Upper lobe of right lung (tissue), 1 donor: ENCODE data around the gene NTPCR. TPM values are rescaled to one million over a fixed set of nuclear protein-coding genes. Genes with fewer than 3 reads are reported as not detected.

ENCODE experiments used
- ATAC-seq: fragments of 200-7000 bp; cut with Tn5 transposase; one replicate; pipeline ENCODE4 v1.9.1; 2020; ENCODE audit warnings: mild to moderate bottlenecking, moderate library complexity
- DNase-seq: peaks from one replicate; pipeline ENCODE4 v3.0.0-alpha.2; 2020
- H3K27ac ChIP-seq: fragments of 200-600 bp; one replicate; pipeline ENCODE4 v1.8.0; 2022
- H3K27me3 ChIP-seq: fragments of 200-600 bp; one replicate; pipeline ENCODE4 v1.8.0; 2022; ENCODE audit warnings: mild to moderate bottlenecking
- H3K36me3 ChIP-seq: fragments of 200-600 bp; one replicate; pipeline ENCODE4 v1.8.0; 2022
- H3K4me1 ChIP-seq: fragments of 200-600 bp; one replicate; pipeline ENCODE4 v1.8.0; 2022
- H3K4me3 ChIP-seq: fragments of 200-600 bp; one replicate; pipeline ENCODE4 v1.8.0; 2022; ENCODE audit warnings: mild to moderate bottlenecking
- H3K9me3 ChIP-seq: fragments of 200-600 bp; one replicate; pipeline ENCODE4 v1.8.0; 2022
- intact Hi-C: fragments of 100-400 bp; cut with DNase I; formaldehyde crosslinking; loops from one replicate; pipeline ENCODE4 v1.11.0; 2022
- total RNA-seq: library from RNA; stranded (reverse); fragmentation: NEBNext Ultra II Directional; extraction: Animal tissue kit (Norgen Biotek cat#: 25700); gene quantifications from one replicate; pipeline ENCODE4 v1.2.1, GENCODE V29; 2021
- TF ChIP-seq, protein P1 (sequence below): fragments of 200-600 bp; IDR thresholded peaks from one replicate; pipeline ENCODE4 v1.8.0; 2022; ENCODE audit warnings: antibody characterized with exemption
- donor health status: DM: no; HTN: yes; CAD: no; lungs with severe emphysema.

NTPCR gene
- total RNA-seq, 1 donor from 2014 or later: 28.7 TPM

DNA sequence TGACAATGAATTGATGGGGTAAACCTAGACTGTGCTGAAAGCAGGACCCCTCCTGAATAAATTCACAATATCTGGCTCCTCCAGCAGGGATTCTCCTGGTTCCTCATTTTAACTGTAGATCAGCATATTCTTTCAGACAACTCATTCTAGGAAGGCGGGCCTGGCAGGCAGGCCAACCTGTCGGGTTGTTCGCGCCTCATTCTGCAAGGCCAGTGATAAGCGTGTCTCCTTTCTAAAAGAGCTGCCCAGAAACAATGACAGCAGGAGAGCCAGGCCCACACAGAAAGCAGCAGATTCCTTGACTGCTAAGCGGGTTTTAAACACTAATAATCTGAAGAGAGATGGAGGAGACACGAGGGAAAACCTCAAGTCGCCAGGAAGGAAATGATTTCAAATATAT, 70.0 kb downstream of the NTPCR start:
- Histone ChIP-seq H3K9me3 (no peaks in the 10 kb centered on the region), H3K27me3 (no peaks in the 10 kb centered on the region), H3K36me3 (no peaks in the 10 kb centered on the region), H3K4me3 (no peak overlapping the region), H3K4me1 (no peaks in the 10 kb centered on the region), H3K27ac (no peak overlapping the region)
- DNase-seq: no peak
- intact Hi-C loops: no loop called here
- ATAC-seq: no peak
- TF ChIP-seq, protein P1, sequence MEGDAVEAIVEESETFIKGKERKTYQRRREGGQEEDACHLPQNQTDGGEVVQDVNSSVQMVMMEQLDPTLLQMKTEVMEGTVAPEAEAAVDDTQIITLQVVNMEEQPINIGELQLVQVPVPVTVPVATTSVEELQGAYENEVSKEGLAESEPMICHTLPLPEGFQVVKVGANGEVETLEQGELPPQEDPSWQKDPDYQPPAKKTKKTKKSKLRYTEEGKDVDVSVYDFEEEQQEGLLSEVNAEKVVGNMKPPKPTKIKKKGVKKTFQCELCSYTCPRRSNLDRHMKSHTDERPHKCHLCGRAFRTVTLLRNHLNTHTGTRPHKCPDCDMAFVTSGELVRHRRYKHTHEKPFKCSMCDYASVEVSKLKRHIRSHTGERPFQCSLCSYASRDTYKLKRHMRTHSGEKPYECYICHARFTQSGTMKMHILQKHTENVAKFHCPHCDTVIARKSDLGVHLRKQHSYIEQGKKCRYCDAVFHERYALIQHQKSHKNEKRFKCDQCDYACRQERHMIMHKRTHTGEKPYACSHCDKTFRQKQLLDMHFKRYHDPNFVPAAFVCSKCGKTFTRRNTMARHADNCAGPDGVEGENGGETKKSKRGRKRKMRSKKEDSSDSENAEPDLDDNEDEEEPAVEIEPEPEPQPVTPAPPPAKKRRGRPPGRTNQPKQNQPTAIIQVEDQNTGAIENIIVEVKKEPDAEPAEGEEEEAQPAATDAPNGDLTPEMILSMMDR: no peak

DNA sequence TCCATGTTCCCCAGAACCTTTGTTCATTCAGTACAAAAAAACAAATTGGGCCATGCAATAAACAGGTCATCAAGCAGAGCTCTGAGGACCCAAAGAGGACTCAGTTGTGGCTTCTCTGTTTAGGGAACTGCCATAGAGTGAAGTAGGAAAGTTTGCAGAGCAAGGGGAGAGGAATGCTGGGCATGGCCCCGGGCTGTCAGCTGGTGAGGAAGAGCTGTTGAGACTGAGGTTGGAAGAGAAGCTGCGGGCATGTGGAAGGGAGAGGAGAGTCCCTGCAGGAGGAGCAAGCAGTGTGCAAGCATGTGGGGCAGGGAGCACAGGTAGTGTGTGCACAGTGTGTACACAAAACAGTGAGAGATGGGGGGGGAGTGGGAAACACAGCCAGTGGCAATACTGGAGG, 71.8 kb downstream of the NTPCR start:
- ATAC-seq (no peak), DNase-seq (no peak)
- no peaks in the 10 kb centered on the region for H3K9me3 ChIP-seq
- TF ChIP-seq, protein P1: no peak
- intact Hi-C loops: no loop called here
- no peaks in the 10 kb centered on the region for H3K36me3 ChIP-seq
- no peaks in the 10 kb centered on the region for H3K4me1 ChIP-seq
- no peak overlapping the region for H3K4me3 ChIP-seq
- H3K27ac ChIP-seq: no peak overlapping the region
- no peaks in the 10 kb centered on the region for H3K27me3 ChIP-seq

DNA sequence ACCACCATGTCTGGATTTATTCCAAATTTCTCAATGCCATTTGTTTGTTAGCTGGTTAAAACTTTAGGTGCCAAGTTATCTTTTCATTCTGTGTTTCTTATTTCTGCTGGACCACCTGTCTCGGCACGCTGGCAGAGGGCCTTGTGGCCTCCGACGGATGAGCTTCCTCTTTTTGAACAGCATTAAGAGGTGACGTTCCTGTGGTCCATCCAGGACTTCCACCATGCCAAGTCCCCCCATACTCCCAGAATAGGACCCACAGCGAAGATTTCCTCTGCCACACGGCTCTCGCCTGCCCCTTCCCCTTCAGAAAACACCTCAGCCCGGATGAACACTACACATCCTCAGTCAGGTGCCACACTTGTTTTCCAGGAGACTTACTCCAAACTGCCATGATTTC, 73.8 kb downstream of the NTPCR start:
- H3K27ac ChIP-seq: no peak overlapping the region
- intact Hi-C loops: no loop called here
- H3K9me3 ChIP-seq: no peaks in the 10 kb centered on the region
- TF ChIP-seq, protein P1: no peak
- no peak for ATAC-seq
- no peaks in the 10 kb centered on the region for H3K27me3 ChIP-seq
- H3K4me3 ChIP-seq: no peak overlapping the region
- no peaks in the 10 kb centered on the region for H3K4me1 ChIP-seq
- no peak for DNase-seq
- no peaks in the 10 kb centered on the region for H3K36me3 ChIP-seq

DNA sequence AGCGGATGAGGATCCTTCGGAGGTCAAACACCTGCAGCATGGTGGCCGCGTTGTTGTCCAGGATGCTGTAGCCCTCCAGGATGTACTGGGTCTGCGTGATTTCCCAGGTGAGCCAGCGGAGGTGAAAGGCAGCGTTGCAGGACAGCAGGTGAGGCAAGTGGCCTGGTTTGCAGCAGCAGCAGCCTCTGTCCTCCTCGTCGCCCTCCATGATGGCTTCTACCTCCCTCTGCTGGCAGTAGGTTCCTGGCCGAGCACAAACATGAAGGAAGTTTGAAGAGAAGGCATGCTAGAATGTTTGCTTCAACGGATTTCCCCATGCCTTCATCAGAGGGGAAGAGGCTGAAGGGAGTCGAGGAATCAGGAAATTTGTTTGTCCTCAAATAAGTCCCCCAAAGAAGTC, 74.7 kb downstream of the NTPCR start:
- no peaks in the 10 kb centered on the region for H3K9me3 ChIP-seq
- ATAC-seq (peak; percentile 78), DNase-seq (no peak)

DNA sequence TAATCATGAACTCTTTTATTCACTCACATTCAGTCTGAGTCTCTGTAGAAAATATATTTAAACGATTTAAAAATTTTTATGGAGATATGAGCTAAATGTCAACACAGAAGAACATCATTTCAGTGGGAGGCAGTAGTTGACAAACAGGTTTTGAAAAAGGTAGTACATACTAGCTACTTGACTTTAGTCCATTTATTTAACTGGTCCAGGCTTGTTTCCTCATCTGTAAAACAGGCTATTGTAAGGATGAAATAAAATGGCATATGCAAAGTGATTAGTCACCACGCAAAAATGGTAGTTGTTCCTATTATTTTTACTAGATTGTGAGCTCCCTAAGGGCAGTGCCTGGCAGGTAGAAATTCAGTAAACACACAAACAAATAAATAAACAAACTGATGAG, 75.2 kb downstream of the NTPCR start:
- DNase-seq (no peak), ATAC-seq (no peak)
- Histone ChIP-seq H3K4me1 (no peaks in the 10 kb centered on the region), H3K9me3 (no peaks in the 10 kb centered on the region), H3K4me3 (no peak overlapping the region), H3K36me3 (no peaks in the 10 kb centered on the region), H3K27me3 (no peaks in the 10 kb centered on the region), H3K27ac (no peak overlapping the region)
- intact Hi-C loops: no loop called here
- TF ChIP-seq, protein P1: no peak

More for the DNA sequence above, 74.7 kb downstream of the NTPCR start:
- H3K36me3 ChIP-seq: no peaks in the 10 kb centered on the region
- H3K4me1 ChIP-seq: no peaks in the 10 kb centered on the region
- no peak overlapping the region for H3K4me3 ChIP-seq
- no peak overlapping the region for H3K27ac ChIP-seq
- no peaks in the 10 kb centered on the region for H3K27me3 ChIP-seq
- TF ChIP-seq, protein P1: peak; percentile 44
- intact Hi-C loops: no loop called here

DNA sequence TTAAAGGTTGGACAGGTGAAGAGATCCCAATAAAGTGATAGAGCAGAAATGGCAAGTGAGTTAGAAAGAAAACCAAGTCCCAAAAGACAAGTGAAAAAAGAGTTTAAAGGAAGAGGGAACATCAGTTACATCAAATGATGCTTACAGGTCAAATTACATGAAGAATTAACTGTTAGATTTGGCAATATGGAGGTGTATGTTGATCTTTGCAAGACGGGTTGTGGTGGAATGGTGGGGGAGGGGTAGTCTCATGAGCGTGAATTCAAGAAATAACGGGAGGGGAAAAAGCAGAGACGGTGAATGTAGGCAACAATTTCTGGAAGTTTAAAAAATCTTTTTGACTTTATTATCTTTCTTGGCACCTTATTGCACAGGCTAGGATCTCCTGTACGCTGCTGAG, 76.6 kb downstream of the NTPCR start:
- peak overlapping the region; percentile 0 for H3K4me3 ChIP-seq
- DNase-seq (no peak), ATAC-seq (no peak)
- H3K36me3 ChIP-seq: no peaks in the 10 kb centered on the region
- H3K4me1 ChIP-seq: no peaks in the 10 kb centered on the region
- H3K27me3 ChIP-seq: no peaks in the 10 kb centered on the region
- TF ChIP-seq, protein P1: no peak
- intact Hi-C loops: no loop called here
- H3K9me3 ChIP-seq: no peaks in the 10 kb centered on the region
- no peak overlapping the region for H3K27ac ChIP-seq
